Skeletal muscle satellite cell (primary cell): ENCODE data around the gene FSTL1.

Experiments used
- H3K27me3 ChIP-seq: 2 replicates; pipeline ENCODE4 v1.7.0; 2013; ENCODE audit warnings: low read length; ENCODE audit not compliant: control insufficient read depth, insufficient read depth
- H3K36me3 ChIP-seq: 2 replicates; pipeline ENCODE4 v1.7.0; 2013; ENCODE audit warnings: mild to moderate bottlenecking, control low read depth, low read length; ENCODE audit not compliant: insufficient read depth
- H3K4me1 ChIP-seq: 2 replicates; pipeline ENCODE4 v1.7.0; 2013; ENCODE audit warnings: low read length; ENCODE audit not compliant: control insufficient read depth, insufficient read depth
- H3K4me2 ChIP-seq: 2 replicates; pipeline ENCODE4 v1.7.0; 2013; ENCODE audit warnings: mild to moderate bottlenecking, low read length
- H3K4me3 ChIP-seq: 2 replicates; pipeline ENCODE4 v1.7.0; 2013; ENCODE audit warnings: low read length
- H3K9ac ChIP-seq: 2 replicates; pipeline ENCODE4 v1.7.0; 2013; ENCODE audit warnings: mild to moderate bottlenecking, low read depth, low read length, moderate library complexity
- H3K9me3 ChIP-seq: replicated peaks from 2 replicates; pipeline ENCODE4 v1.7.0; 2013; ENCODE audit warnings: mild to moderate bottlenecking, control low read depth, low read length

The FSTL1 gene

DNA sequence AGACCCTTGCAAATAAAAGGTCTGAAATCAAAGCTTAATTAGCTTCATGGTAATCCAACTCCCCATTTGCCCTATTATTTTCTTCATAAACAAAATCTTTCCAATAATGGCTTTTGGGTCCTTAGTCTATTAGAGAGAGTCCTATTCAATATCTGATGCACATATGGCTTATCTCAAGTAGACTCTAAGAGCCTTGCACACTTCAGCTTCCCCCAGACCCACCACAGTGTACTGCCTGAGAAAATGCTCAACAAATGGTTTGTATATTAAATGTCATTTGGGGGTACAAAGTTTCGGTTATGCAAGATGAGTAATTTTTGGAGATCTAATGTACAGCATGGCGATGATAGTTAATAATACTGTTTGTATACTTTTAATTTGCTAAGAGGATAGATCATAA is 28.9 kb downstream of the FSTL1 start:
- Histone ChIP-seq H3K27me3 (no peaks in the 10 kb centered on the region), H3K4me1 (peaks cover 44% of the 10 kb centered on the region), H3K4me2 (no peak overlapping the region), H3K9ac (no peak overlapping the region), H3K9me3 (no peaks in the 10 kb centered on the region), H3K36me3 (peaks cover 57% of the 10 kb centered on the region), H3K4me3 (no peak overlapping the region)

DNA sequence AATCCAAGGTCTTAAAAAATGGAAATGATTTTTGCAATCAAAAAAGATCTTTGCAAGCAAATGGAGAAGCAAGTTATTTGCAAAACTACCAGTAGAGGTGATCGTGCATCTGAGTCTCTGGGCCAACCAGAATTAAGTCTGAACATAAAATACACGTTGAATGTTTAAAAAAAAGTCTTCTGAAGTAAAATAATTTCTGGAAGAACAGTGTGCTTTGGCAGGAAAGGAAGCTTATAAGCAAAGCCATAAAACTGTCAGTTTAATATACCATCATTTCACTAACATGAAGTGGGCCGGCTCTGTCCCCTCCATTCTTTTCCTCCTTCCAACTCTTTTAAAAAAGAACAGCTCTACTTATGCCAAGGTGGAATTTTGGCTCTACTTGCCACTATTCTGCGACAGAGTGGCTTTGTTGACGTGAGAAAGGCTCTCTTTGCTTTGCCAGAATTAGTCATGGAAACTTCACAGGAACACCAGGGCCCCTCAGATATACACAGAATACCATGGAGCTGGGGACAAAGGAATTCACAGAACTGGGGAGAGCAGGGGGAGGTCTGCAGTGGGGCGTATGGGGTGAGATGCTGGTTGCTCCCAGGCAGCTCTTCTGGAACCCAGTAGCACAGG is 29.8 kb downstream of the FSTL1 start:
- Histone ChIP-seq H3K9ac (peak overlapping the region; percentile 16), H3K4me2 (no peak overlapping the region), H3K4me1 (peaks cover 40% of the 10 kb centered on the region), H3K4me3 (no peak overlapping the region), H3K36me3 (peaks cover 49% of the 10 kb centered on the region), H3K27me3 (no peaks in the 10 kb centered on the region), H3K9me3 (no peaks in the 10 kb centered on the region)

DNA sequence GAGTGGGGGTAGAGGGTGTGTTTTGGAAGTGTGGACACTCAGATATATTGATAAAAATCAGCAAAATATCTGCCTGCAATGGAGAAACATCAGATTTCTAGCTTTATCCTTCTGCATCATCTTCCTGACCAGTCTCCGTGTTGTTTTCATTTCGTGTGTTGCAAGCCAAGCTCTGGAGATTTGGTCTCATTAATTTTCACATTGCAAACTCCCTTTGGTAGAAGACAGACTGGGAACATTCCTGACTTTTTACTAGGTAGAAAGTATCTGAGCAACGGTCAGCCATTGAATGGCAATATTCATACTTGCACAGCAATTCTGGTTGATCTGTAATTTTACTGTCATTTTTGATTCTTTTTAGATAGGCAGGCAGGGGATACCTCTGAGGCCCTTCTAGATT is 30.4 kb downstream of the FSTL1 start:
- no peaks in the 10 kb centered on the region for H3K9me3 ChIP-seq
- H3K36me3 ChIP-seq, result peaks cover 47% of the 10 kb centered on the region
- H3K9ac ChIP-seq, result no peak overlapping the region
- H3K27me3 ChIP-seq, result no peaks in the 10 kb centered on the region
- H3K4me3 ChIP-seq, result no peak overlapping the region
- no peak overlapping the region for H3K4me2 ChIP-seq
- H3K4me1 ChIP-seq, result peaks cover 33% of the 10 kb centered on the region

GRCh38 chr3:120419797-120420196 is 31.0 kb downstream of the FSTL1 start:
- H3K27me3 ChIP-seq, result no peaks in the 10 kb centered on the region
- no peak overlapping the region for H3K4me2 ChIP-seq
- H3K9ac ChIP-seq, result no peak overlapping the region
- no peak overlapping the region for H3K4me3 ChIP-seq
- peaks cover 33% of the 10 kb centered on the region for H3K4me1 ChIP-seq
- no peaks in the 10 kb centered on the region for H3K9me3 ChIP-seq
- H3K36me3 ChIP-seq, result peaks cover 46% of the 10 kb centered on the region

- Histone ChIP-seq H3K27me3 (no peaks in the 10 kb centered on the region), H3K4me3 (no peak overlapping the region), H3K4me1 (peaks cover 33% of the 10 kb centered on the region), H3K36me3 (peaks cover 38% of the 10 kb centered on the region), H3K9ac (no peak overlapping the region), H3K9me3 (no peaks in the 10 kb centered on the region), H3K4me2 (no peak overlapping the region)
Observed at GRCh38 chr3:120418866-120419490, 31.8 kb downstream of the FSTL1 start.

GRCh38 chr3:120418446-120418845 is 32.3 kb downstream of the FSTL1 start:
- peaks cover 33% of the 10 kb centered on the region for H3K4me1 ChIP-seq
- H3K4me3 ChIP-seq, result no peak overlapping the region
- no peak overlapping the region for H3K9ac ChIP-seq

DNA sequence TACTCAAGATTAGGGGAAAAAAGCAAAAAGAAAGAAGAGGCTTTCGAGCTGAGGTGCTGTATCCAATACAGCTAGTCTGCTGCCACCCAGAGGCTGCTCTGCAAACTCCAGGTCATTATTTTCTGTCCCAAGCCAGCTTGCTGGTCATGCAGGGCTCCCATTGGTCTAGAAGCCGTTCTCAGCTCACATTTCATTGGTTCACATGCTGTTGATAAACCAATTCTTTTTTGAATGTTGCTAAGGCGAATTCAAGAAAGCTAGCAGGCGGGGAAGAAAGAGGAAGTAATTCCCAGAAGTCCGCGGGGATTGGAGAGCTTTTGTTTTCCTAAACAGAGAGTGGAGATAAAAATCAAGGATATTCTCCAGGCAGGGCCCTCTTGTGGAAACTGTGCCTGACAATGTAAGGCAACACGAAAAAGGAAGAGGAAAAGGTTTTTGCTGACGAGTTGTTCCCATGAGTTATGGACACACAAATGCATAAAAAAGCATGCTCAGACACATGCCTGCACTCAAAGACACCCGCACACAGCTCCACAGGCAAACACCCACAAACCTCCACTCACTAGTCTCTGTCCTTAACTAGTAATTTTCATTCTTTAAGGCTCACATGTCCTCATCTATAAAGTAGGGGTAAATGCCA is 33.4 kb downstream of the FSTL1 start:
- H3K9me3 ChIP-seq, result no peaks in the 10 kb centered on the region
- H3K27me3 ChIP-seq, result no peaks in the 10 kb centered on the region
- peaks cover 33% of the 10 kb centered on the region for H3K4me1 ChIP-seq
- H3K36me3 ChIP-seq, result peaks cover 35% of the 10 kb centered on the region
- H3K9ac ChIP-seq, result peak overlapping the region; percentile 25
- H3K4me2 ChIP-seq, result peak overlapping the region; percentile 73
- H3K4me3 ChIP-seq, result peak overlapping the region; percentile 47

More at GRCh38 chr3:120418446-120418845, 32.3 kb downstream of the FSTL1 start:
- H3K27me3 ChIP-seq, result no peaks in the 10 kb centered on the region
- H3K9me3 ChIP-seq, result no peaks in the 10 kb centered on the region
- peak overlapping the region; percentile 73 for H3K4me2 ChIP-seq
- H3K36me3 ChIP-seq, result peaks cover 33% of the 10 kb centered on the region

DNA sequence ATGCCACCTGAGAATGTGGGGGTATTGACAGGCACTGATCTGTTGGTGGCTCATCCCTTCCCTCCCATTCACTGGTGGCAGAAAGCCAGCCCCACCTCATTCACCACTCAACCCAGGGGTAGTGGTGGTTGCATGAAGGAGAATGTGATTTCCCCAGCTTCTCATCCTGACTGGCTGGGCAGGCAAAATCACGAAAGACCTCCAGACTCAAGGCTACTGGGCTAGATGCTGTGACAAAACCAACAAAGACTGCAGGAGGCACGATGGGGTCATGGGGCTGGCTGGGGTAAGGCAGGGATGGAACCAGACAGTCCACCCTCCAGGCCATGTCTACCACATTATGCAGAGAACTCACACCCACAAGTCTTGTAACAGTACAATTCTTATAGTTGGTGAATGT is 33.9 kb downstream of the FSTL1 start:
- no peaks in the 10 kb centered on the region for H3K27me3 ChIP-seq
- peak overlapping the region; percentile 24 for H3K9ac ChIP-seq
- H3K4me3 ChIP-seq, result peak overlapping the region; percentile 3
- peaks cover 35% of the 10 kb centered on the region for H3K36me3 ChIP-seq
- H3K9me3 ChIP-seq, result no peaks in the 10 kb centered on the region
- peak overlapping the region; percentile 46 for H3K4me2 ChIP-seq
- H3K4me1 ChIP-seq, result peaks cover 31% of the 10 kb centered on the region

GRCh38 chr3:120415756-120416155 is 35.0 kb downstream of the FSTL1 start:
- no peak overlapping the region for H3K9ac ChIP-seq

DNA sequence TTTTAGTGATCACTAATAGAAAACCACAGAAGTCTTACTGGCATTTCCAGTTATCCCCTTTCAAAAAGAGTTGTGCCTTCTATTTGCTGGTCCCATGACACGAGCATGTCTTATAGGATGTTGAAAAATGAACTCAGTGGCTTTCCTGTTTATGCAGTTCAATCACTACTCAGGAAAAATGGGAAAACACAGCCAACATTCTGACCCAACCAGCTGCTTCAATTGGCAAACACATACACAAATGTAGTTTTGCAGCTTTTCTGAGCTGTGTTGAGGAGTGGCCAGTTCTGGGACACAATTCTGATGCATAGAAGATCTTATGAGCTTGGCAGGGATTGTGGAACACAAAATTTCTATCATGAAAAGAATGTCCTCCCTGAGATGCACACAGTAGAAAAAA is 40.3 kb downstream of the FSTL1 start:
- Histone ChIP-seq H3K36me3 (peaks cover 84% of the 10 kb centered on the region), H3K27me3 (no peaks in the 10 kb centered on the region), H3K4me1 (peaks cover 2% of the 10 kb centered on the region), H3K9me3 (no peaks in the 10 kb centered on the region), H3K9ac (no peak overlapping the region), H3K4me3 (no peak overlapping the region), H3K4me2 (no peak overlapping the region)

More at GRCh38 chr3:120415756-120416155, 35.0 kb downstream of the FSTL1 start:
- Histone ChIP-seq H3K36me3 (peaks cover 39% of the 10 kb centered on the region), H3K4me1 (peaks cover 20% of the 10 kb centered on the region), H3K4me2 (no peak overlapping the region), H3K9me3 (no peaks in the 10 kb centered on the region), H3K4me3 (no peak overlapping the region), H3K27me3 (no peaks in the 10 kb centered on the region)

DNA sequence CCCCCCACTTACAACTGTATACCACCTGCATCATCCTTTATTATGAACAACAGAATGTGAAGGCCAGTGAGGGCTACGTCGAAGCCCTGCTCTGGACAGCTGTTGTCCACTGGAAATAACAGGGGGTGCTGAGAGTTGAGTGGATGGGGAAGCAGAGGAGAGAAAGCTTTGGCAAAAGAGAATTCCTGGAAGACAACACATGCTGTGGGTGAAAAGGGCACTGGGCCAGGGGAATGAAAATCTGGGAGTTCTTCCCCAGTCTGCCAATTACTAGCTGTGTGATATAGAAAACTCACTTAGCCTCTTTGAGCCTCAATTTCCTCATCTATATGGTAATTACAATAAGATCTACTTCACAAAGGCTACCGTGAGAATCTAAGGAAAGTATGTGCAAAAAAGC is 40.7 kb downstream of the FSTL1 start:
- no peaks in the 10 kb centered on the region for H3K9me3 ChIP-seq
- H3K4me1 ChIP-seq, result peaks cover 4% of the 10 kb centered on the region
- H3K4me2 ChIP-seq, result no peak overlapping the region
- no peaks in the 10 kb centered on the region for H3K27me3 ChIP-seq
- H3K4me3 ChIP-seq, result no peak overlapping the region
- peaks cover 85% of the 10 kb centered on the region for H3K36me3 ChIP-seq
- no peak overlapping the region for H3K9ac ChIP-seq
